GM12891 (cell line): ENCODE data around the gene TDP1.

Experiments
- POLR2A ChIP-seq: IDR thresholded peaks from 2 replicates; pipeline ENCODE4 v1.6.1; 2011; ENCODE audit warnings: low read depth, low read length, control low read depth
- POLR2AphosphoS5 ChIP-seq: IDR thresholded peaks from 2 replicates; pipeline ENCODE4 v1.6.1; 2011; ENCODE audit warnings: low read depth, low read length, control low read depth

- no peak for TF ChIP-seq POLR2AphosphoS5
- TF ChIP-seq POLR2A = no peak
Observed at GRCh38 chr14:89920056-89920455, 35.7 kb upstream of the TDP1 start.
